ENCODE measurements around the gene APBA2. TPM values are rescaled to one million over a fixed set of nuclear protein-coding genes. Genes with fewer than 3 reads are reported as not detected.

Gene APBA2
- total and polyA plus RNA-seq, 10 donors, result 5.8 to 33.8 (median 18.3) TPM

DNA sequence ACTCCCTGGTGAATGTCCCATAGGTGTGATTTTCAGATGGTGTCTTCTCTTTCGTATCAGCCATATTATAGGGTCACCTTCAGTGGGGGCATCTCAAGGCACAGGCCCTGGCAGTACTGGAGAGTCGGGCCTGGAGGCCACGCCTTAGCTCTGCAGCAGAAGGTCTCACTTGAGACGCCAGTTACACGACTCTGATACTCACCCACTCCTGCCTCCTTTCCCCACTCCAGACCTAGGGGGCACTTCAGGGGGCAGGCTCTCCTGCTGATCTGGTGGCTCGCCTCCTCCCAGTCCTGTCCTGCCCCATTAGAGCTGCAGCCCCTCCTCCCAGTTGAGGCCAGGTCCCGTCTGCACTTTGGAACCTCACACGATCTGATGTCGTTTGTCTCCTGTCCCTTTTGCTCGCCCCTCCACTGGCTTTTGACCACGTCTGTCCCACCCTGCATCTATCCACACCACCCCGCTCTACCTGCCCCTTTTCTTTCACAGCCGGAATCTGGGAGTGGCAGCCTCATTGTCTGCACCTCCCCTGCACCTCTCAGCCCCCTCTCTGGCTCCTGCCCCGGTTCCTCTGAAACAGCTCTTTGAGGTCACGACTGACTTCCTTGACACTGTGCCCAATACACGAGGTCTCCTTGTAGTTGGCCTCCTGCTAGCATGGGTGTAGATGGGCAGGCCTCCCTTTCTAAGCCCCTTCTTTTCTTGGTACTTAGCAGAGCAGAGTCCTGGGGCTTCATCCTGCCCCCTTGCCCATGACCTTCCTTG is 201.9 kb downstream of the APBA2 start:
- intact Hi-C loops (cut with DNase I; ENCODE audit: low total_unique reads), result loop anchor here (10.0 kb wide), 2 partner anchors 63 to 103 kb away; no protein-coding TSS in a partner anchor
- DNase-seq, result peak; percentile 48
- H3K36me3 ChIP-seq, result peaks cover 0 to 3% (median 0%) of the 10 kb centered on the region in 6 donors
- TF ChIP-seq, protein P1, sequence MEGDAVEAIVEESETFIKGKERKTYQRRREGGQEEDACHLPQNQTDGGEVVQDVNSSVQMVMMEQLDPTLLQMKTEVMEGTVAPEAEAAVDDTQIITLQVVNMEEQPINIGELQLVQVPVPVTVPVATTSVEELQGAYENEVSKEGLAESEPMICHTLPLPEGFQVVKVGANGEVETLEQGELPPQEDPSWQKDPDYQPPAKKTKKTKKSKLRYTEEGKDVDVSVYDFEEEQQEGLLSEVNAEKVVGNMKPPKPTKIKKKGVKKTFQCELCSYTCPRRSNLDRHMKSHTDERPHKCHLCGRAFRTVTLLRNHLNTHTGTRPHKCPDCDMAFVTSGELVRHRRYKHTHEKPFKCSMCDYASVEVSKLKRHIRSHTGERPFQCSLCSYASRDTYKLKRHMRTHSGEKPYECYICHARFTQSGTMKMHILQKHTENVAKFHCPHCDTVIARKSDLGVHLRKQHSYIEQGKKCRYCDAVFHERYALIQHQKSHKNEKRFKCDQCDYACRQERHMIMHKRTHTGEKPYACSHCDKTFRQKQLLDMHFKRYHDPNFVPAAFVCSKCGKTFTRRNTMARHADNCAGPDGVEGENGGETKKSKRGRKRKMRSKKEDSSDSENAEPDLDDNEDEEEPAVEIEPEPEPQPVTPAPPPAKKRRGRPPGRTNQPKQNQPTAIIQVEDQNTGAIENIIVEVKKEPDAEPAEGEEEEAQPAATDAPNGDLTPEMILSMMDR (IDR thresholded peaks at IDR 0.05 in 8 of 11, conservative IDR thresholded peaks at IDR 0.05 in 3 of 11), result no peak
- TF ChIP-seq POLR2AphosphoS5 (IDR thresholded peaks at IDR 0.05) (no peak), POLR2A (IDR thresholded peaks at IDR 0.05) (no peak)
- H3K4me3 ChIP-seq, result no peak overlapping the region
- H3K9me3 ChIP-seq, result peaks cover 0 to 7% (median 2%) of the 10 kb centered on the region in 8 donors
- peak overlapping the region in 1 of 8 donors; percentile 69 for H3K27ac ChIP-seq
- H3K4me1 ChIP-seq, result peaks cover 0 to 27% (median 10%) of the 10 kb centered on the region in 6 donors
- WGBS, 5 donors, result 81 to 85% (median 82%) methylated on average over 16 of the region's 16 CpGs
- peaks cover 0 to 8% (median 0%) of the 10 kb centered on the region in 7 donors for H3K27me3 ChIP-seq (replicated peaks in 1 of 7)

DNA sequence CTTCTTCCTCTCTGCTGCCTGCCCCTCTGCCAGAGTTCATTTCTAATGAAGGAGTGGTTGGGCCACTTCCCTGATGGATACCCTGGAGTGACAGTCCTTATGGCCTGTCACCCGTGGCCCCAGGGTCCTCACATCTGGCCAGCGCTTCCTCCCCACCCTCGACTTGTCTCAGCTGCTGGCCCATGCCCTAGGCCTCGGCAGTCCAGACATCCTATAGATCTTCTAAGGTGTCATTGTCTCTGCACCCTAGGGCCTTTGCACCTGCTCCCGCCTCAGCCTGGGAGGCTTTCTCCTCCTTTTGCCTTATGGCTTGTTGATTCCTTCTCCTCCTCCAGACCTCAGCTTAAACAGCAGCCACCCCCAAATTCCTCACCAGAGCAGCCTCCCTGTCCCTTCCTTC is 202.9 kb downstream of the APBA2 start:
- TF ChIP-seq POLR2A (IDR thresholded peaks at IDR 0.05) (no peak), POLR2AphosphoS5 (IDR thresholded peaks at IDR 0.05) (no peak)
- TF ChIP-seq, protein P1 (IDR thresholded peaks at IDR 0.05 in 8 of 11, conservative IDR thresholded peaks at IDR 0.05 in 3 of 11), result no peak
- intact Hi-C loops (cut with DNase I; ENCODE audit: low total_unique reads), result loop anchor here (10.0 kb wide), 2 partner anchors 64 to 104 kb away; no protein-coding TSS in a partner anchor
- peak overlapping the region in 1 of 8 donors; percentile 76 for H3K27ac ChIP-seq
- H3K9me3 ChIP-seq, result peaks cover 0 to 7% (median 2%) of the 10 kb centered on the region in 8 donors
- H3K4me3 ChIP-seq, result no peak overlapping the region
- peaks cover 0 to 8% (median 0%) of the 10 kb centered on the region in 7 donors for H3K27me3 ChIP-seq (replicated peaks in 1 of 7)
- H3K36me3 ChIP-seq, result peaks cover 0 to 13% (median 0%) of the 10 kb centered on the region in 6 donors
- peaks cover 0 to 27% (median 10%) of the 10 kb centered on the region in 6 donors for H3K4me1 ChIP-seq
- DNase-seq, result peak; percentile 54
- 89 to 97% (median 93%) methylated on average over 5 of the region's 5 CpGs for WGBS, 5 donors

DNA sequence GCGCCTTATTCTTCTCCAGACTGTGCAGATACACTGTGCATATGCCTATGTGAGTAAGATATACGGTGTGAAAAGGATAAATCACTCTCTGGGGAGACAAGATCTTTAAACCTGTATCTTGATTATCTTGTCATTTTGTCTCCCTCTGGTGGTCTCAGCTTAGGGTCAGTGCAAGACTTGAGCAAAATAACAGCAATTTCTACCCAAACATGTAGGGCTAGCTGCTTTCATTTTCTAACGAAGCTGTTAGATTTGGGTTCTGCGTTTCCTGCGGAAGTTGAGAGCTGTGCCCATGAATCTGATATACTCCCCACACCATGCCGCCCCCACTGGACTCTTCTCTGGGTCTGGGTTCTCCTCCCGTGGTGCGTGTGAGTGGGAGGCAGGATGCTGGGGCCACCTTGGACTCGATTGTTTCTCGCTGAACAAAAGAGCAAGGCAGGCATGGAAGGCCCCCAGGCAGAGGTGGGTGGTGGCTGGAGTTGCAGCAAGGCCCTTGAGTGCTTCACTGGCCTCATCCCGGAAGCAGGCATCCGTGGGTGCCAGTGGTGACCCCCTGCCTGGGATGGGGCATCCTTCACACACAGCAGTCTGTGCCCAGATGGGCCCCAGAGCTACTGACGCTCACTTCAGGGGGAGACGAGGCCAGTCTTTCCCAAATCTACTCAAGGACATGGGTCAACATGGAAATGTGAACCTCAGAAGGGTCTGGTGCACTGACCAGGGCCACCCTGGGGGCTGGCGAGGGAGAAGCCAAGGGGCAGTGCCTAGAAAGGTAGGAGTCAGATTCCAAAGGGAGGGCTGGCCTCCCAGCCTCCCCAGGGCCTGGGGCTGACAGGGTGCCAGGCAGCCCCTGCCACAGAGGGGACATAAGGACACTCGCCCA is 204.2 kb downstream of the APBA2 start:
- H3K27ac ChIP-seq, result peak overlapping the region in 6 of 8 donors; percentile 20 to 76 (median 45)
- peak; percentile 75 for DNase-seq
- peak overlapping the region in 2 of 8 donors; percentile 16 to 36 for H3K4me3 ChIP-seq
- H3K4me1 ChIP-seq, result peaks cover 0 to 27% (median 10%) of the 10 kb centered on the region in 6 donors
- peaks cover 0 to 1% (median 0%) of the 10 kb centered on the region in 8 donors for H3K9me3 ChIP-seq
- peaks cover 0 to 19% (median 0%) of the 10 kb centered on the region in 6 donors for H3K36me3 ChIP-seq
- peaks cover 0 to 8% (median 0%) of the 10 kb centered on the region in 7 donors for H3K27me3 ChIP-seq (replicated peaks in 1 of 7)
- intact Hi-C loops (cut with DNase I; ENCODE audit: low total_unique reads), result loop anchor here (10.0 kb wide), 2 partner anchors 65 to 105 kb away; no protein-coding TSS in a partner anchor
- TF ChIP-seq, protein P1 (IDR thresholded peaks at IDR 0.05 in 8 of 11, conservative IDR thresholded peaks at IDR 0.05 in 3 of 11), result peak in 4 of 11 experiments; percentile 26 to 42 (median 30)
- TF ChIP-seq POLR2AphosphoS5 (IDR thresholded peaks at IDR 0.05) (peak in 1 of 3 donors; percentile 12), POLR2A (IDR thresholded peaks at IDR 0.05) (no peak)
- 51 to 58% (median 55%) methylated on average over 14 to 16 of the region's 16 CpGs for WGBS, 5 donors
